Fibroblast of upper back skin (primary cell): ENCODE data around the gene ENAH.
A peak's percentile ranks its signal among the peaks of the same experiment; 100 is the strongest.

Source experiments
- DNase-seq: peaks from one replicate; pipeline ENCODE4 v3.0.0-alpha.2; 2013

The ENAH gene

DNA sequence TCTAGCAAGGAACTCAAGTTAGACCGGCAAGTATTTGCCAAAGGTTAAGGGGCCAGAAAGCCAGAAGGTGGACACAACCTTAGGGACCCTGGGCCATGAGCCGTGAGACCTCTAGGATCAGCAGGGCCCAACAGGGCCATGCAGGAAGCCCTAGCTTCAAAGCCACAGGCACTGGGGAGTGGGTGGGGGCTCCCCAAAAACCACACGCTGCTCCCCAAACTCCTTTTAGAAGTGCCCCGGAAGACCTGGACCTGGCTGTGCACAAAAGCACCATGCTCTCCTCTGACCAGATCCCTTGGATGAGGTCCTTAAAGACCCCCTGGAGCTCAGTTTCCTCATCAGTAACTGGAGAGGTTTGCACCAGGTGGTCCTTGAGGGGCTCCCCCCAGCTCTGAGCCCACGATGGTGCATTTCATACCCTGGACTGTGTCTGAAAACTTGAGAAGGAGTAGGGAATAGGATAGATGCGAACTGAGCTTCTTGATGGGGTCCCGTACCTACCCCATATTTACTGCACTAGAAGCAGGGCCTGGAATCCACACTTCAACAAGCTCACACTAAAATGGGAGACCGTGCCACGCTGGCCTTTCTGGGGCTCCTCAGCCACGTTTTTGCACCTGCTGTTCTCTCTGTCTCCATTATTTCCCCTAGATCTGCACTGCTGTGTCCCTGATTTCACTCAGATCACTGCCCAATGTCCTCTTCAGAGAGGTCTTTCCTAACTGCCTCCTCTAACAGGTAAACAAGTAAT lies 184.5 kb downstream of the ENAH start:
- DNase-seq: no peak

DNA sequence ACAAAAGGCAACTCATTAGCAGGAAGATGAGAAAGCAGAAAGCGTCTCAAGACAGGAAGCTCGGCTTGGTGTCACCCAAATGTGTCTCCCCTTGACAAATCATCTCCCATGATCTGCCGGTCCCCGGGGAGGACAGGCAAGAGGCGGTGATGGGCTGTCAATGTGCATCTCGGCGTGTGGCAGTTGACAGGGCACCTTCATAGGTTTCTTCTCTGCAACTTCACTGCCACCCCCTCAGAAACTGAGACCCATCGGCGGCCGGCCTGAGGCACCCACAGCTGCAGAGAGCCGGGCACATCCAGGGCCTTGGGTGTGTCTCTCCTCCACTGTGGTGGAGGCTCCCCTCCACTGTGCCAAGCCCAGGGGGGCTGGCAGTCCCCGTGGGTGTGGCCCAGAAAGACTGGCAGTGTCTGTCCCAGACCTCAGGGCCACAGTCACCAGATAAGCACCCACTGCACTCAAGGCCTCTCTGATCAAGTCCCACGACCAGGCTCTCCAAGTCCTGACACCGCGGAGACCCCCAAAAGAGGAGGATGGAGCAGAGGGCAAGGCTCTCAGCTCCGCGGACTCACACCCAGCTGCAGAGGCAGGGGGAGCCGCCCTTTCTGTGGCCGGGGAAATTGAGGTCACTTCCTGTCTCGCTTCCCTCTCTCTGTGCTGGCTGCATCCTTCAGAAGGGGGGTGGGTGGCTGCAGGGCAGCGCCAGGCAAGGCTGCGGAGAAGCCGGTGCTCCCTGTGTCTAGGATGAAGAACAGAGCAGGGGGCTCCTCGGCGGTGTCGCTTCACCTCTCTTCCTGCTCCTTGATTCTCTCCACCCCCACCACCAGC lies 185.5 kb downstream of the ENAH start:
- no peak for DNase-seq

DNA sequence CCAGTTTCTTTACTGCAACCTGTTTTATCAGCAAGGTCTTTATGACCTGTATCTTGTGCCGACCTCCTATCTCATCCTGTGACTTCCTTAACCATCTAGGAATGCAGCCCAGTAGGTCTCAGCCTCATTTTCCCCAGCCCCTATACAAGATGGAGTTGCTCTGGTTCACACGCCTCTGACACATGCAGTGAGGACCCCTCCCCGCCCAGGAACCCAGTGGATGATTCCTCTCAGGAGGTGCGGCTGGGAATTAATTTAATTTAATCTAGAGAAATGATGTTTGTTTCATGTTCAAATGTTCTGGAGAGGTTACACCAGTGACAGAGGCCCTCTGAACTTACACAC lies 186.1 kb downstream of the ENAH start:
- no peak for DNase-seq

DNA sequence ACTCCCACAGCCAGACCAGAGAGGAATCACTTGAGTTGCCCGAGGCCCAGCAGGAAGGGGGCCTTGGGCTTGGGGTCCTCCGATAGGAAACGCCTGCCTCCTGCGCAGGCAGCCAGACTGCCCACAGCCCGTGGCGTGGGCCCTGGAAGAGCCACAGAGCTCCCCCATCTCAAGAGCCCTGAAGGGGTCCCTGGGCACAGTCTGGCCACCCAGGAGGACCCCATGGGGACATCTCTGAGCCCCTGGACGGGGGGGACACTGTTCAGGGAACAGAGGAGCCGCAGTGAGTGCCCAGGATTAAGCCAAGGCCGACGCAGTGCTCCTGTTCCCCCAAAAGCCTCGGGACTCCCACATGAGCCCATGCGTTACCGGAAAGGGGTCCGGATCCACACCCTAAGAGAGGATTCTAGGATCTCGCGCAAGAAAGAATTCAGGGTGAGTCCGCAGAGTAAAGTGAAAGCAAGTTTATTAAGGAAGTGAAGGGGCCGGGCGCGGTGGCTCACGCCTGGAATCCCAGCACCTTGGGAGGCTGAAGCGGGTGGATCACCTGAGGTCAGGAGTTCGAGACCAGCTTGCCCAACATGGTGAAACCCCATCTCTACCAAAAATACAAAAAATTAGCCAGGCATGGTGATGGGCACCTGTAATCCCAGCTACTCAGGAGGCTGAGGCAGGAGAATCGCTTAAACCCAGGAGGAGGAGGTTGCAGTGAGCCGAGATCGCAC lies 187.0 kb downstream of the ENAH start:
- no peak for DNase-seq

DNA sequence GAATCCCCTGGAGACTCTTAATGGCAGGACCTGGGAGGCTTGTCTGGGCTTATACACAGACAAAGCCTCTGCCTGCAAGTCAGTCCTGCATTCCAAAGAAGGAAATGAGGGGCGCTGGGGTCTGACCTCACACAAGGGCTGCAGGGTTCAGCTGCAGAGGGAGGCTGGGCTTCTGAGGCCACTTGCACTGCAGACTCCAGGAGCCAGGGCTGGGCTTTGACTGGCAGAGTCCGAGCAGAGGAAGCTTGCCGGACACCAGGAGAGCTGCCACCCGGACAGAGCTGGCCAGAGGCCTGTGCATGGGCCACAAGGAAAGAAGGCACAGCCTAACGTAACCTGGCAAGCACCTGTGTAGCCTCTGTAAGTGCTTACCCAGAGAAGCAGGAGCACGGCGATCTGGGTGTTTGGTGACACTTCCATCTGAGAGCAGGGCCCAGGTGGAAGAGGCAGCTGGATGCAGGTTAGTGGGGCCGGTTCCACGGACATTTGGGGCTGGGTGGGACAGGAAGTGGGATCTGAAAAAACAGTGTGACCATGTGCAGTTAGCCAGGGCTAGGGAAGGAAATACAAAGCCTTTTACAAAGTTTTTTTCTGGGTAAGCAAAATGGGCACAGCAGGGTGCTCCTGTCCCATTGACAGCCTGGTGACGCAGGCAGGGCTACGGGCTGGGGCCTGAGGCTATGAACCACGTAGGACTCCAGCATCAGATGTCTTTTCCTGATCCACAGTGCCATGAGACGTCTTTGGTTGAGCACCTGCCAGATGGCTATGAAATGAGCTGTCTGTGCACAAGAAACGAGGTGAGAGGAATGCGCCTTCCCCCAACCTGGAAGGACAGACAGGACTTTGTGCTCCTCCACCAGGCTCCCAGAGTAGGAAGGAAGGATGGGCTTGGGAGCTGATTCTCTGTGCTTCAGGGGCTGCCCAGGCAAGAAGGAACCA lies 187.8 kb downstream of the ENAH start:
- DNase-seq: no peak

DNA sequence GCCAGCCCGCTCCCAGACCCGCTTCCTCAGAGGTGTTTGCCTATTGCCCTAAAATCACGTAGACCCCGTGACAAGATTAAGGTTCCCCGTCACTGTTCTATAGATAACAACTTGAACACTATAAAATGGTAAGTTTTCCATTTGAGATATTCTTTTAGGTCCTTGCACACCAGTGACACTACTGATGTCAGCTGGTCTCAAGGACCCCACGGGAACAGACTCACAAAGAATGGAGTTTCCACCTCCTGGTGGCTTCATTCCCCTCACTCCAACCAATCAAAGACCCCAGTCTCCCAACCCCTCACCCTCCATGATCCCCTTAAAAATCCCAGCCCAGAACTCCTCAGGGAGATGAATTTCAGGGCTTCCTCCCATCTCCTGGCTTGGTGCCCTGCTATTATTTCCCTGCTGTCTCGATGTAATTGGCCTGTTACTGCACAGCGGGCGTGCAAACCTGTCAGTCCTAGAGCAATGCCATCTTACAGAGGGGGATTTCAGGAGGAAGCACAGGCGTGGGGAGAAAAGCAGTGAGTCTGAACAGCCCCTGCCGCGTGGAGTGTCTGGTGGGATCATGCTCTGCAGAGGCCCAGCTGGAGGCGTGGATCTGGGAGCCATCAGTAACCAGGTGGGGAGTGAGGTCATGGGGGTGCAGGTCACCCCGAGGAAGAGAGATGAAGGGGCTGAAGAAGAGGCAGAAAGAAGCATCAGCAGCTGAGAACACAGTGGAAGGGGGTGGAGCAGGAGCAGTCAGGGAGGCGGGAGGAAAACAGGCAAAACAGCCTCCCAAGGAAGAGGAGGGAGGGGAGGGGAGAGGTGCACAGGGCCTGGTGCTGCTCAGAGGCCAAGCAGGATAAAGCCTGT lies 190.0 kb downstream of the ENAH start:
- no peak for DNase-seq

DNA sequence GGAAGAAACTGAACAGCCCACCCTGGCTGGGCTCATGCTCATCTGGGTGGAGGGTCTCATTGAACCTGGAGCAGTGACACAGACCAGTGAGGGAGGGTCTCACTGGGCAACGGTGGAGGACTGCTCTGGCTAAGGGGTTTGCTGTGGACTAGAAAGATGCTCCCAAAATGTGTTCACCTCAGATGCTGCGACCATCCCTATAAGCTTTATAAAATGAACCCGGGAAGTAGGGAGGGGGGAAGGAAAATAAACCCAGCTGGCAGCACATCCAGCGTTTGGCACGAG lies 190.6 kb downstream of the ENAH start:
- no peak for DNase-seq

DNA sequence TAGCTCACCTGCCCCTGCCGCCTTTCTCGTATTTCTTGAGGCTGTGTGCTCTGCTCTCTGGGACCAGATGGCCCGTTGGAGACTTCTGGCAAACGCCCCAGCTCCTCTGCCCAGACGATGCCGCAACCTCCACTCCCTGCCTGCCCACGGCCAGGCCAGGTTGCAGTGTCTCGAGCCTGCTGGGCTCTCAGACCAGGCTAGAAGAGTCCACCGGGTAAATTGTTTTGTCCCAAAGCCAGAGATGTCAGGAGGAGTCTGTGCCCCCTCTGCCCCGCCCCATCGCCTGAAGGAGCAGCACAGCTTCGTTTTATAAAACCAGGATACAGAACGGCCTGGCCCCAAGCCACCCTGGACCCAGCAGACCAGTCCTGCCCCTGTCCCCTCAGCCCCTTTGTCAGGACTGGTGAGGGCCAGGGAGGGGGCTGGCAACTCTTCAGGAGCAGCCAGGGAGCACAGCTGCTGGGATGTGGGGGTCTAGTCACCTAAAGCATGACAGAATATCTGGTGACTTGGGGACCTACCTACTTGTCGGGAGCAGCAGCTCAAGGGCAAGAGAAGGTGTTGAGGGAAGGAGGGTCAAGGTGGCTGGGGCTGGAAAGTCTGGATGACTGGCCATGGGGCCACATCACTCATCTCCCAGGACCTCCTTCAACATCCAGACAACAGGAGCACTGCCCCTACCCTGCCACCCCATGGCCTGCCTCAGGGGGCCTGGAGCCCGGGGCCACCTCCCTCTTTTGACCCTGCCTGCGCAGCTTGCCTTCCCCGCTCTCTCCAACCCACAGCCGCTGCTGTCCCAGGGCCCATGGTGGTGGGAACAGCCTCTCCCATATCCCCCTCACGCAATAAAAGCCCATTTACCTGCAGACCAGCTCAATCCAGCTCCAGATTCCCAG lies 191.1 kb downstream of the ENAH start:
- no peak for DNase-seq

DNA sequence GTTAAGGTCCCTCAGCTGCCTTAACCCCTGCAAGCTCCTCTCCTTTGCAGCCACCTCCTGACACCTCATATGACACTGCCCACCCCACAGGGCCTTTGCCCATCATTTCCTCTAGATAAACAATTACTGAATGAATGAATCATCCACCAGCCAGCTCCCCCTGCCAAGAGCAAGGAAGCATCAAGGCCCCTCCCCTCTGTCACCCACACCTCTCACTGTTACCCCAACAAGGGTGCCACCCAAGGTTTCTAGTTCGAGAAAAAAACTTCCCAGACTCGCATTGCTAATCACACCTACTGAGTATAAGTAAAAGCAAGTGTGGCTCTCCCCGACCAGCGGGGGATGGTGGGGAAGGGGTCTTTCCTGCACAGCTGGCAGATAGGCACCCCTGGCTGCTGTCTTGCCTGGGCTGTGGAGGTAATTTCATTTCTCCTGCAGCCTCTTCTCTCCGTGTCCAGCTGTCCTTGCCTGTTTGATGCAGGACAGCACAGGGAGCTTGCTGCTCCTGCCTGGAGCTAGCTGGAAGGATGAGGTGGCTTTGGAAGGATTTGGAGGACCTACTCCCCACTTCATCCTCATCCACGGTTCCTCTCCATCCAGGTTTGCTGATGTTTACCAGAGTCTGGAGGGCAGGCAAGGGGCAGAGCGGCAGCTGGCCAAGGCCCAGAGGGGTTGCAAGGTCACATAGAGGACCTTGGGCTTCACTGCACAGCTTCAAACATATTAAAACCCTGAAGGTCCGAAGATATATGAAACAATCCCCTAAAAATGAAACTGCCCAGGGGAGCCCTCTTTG lies 192.0 kb downstream of the ENAH start:
- no peak for DNase-seq

DNA sequence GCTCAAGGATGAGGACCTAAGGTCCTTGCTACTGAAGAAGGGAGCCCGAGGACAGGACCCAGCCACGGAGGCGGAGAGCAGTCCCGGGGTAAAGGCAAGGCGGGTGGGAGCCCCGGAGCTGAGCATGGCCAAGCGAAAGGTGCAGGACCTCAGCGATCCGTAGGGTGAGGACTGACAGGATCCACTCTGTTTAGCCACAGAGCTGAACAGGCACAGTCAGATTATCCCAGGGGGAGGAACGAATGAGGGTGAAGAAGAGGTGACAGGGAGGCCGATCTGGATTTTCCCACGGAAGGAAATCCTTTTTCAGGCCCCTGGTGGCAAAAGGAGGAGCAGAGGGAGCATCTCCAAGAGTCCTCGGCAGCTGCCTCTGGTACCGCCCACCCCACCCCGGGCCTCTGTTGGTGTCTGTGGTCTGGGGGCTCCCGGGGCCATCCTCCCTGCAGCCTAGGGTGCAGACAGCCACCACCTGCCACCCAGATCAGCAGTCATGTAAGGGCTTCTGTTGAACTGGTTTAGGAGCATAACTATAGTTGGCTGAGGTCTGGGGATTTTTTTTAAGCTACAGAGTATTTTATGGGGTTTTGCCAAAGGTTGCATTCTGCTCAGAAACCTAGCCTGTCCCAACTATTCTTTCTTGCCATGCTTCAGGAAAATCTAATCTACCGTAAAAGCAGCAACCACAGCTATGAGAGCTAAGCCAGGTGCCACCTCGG lies 192.7 kb downstream of the ENAH start:
- DNase-seq: no peak

DNA sequence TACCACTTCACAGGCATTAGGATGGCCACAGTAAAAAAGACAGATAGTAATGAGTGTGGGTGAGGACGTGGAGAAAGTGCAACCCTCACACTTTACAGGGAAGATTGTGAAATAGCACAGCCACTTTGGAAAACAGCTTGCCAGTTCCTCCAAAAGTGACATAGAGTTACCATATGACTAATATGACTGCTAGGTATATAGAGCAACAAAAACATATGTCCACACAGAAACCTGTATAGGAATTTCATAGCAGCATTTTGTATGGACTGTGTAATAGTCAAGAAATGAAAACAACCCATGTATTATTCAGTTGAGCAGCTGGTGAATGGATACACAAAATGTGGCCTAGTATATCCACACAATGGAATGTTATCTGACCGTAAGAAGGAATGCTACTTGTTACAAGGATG lies 194.7 kb downstream of the ENAH start:
- DNase-seq: peak; percentile 73

DNA sequence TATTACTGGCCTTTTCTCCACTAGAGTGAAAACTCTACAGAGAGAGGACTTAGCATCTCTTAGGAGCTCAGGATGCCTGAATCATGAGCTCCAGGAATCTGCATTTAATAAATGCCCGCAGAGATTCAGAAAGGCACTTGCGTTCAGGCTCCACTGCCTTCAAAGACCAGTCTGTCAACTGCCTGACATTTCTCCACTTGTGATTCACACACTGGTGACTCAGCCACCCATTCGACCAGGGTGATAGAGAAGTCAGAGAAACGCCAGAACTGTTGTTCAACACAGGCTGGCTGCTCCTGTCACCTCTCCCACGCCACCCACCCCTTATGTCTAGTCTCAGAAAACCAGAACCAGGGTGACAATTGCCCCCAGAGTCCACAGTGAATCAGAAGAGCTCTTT lies 198.2 kb downstream of the ENAH start:
- peak; percentile 71 for DNase-seq

DNA sequence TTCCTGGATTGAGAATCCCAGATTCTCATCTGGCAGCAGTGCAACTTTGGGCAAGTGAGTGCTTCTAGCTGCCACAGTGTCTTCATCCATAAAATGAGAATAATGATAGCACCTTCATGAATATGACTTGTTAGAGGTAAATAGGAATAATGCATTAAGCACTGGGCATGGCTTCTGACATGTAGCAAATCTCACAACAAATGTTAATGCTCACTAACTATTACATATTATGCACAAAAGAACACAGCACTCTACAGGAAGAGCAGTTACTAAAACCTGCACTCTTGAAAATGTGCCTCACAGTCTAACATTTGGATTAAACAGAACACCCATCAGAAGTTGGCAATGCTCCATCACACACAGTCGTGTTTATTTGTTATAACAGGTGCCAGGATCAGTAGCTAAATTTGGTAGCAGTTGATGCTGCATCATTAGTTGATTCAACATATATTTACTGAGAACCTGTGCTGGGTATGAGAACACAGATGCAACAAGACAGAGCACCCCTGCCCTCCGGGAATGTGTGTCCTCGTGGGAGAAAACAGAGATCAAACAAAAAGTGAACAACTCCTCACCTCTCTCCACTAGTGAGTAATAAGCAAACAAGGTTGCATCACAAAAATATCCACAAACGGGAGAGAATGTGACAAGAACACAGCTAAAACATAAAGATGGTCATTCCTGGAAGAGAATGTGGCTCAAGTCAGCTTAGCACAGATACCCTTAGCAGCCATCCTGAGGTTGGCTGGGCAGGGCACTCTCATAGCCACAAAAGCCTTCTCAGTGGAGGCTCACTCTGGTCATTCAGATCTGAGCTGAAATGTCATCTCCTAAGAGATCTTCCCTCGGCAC lies 198.9 kb downstream of the ENAH start:
- DNase-seq: no peak

DNA sequence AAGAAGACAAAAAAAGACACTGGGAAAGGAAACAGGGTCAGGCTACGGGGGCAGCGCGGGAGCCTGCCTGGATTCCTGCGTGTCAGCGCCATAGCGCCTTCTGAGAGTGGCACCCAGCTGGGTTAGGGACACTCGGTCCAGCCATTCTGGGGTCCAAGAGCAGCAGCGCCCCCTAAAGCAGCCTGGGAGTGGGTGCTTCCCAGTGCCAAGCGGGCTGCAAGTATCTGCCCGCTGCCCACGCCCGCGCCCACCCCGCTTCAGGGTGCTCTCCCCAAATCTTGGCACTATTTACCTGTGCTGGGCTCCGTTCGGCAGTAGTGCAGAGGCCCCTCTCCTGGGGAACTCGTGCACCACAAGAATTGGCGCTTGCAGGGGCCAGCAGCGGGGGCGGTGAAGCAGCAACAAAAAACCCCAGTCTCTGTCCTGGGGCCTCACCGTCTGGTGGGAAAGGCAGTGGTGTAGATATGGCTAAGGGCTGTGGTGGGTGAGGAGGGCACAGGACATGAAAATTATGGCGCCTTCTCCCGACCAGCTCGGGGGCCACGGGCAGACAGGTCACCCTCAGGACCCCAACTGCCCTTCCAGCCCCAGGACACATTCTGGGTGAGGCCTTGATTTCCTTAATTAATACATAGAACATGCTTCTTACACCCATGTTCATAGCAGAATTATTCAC lies 200.9 kb downstream of the ENAH start:
- DNase-seq: no peak

DNA sequence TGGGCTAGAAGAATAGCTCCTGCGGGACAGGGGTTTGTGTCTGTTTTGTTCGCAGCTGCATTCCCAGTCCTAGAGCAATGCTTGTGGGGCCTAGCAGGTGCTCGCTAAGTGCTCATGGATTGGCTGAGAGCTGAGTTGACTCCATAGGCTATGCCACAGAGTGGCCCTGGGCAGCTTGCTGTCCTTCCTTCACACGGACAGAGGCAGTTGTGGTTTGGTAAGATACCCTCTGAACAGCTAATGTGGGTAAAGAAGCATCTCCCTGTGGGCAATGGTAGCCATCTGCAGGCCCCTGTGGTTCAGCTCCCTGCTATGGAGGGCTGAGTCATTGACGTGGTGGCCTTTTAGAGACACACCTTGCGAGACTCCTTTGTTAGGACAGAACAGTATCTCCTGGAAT lies 201.6 kb downstream of the ENAH start:
- DNase-seq: no peak

DNA sequence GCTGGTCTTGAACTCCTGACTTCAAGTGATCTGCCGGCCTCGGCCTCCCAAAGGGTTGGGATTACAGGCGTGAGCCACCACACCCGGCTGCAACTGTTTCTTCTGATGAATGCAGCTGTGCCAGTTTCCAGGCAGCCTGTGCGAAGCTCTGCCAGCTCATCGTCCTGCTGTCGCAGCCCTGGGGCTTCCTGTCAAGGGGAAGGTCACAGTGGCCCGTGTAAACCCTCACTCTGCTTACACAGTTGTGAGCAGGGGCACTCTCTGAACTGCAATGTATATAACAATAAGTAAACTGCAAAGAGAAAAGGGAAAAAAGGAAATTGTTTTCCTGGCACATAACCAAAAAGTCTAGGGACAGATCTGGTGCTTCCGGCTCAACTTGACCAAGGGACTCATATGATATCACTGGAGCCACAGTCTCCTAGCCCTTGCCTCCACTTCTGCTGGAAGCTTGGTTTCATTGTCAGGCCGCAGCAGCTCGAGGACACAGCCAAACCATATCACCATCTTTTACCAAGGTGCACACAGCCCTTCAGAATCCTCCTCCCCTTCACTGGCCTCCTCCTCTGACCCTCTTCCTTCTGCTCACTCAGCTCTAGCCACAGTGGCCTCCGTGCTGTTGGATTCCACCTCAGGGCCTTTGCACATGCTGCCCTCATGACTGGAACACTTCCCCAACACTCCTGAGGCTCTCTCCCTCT lies 202.3 kb downstream of the ENAH start:
- no peak for DNase-seq

DNA sequence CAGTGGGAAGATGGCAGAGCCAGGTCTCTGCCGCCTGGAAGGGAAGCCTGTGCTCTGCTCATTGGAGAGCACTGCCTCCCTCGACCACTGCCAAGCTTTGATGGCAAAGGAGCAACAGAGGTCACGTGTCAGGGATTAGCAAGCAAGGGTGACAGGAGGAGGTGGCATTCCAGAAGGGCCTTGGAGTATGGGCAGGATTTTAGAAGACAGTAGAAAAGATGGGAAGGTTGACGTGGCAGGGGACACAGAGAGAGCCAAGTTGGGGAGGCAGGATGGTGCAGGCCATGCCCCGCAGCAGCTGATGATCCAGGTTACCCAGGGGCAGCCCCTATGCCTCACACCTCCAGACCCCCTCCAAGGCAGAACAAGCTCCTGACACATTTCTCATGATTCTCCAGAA lies 203.1 kb downstream of the ENAH start:
- DNase-seq: no peak
